Measurements from ENCODE around the gene DLX3.
"Not testable (repeated sequence)": the region's sequence is repeated elsewhere in the genome, so short reads cannot be mapped to it uniquely, and the experiment has no call there.

Gene DLX3

DNA sequence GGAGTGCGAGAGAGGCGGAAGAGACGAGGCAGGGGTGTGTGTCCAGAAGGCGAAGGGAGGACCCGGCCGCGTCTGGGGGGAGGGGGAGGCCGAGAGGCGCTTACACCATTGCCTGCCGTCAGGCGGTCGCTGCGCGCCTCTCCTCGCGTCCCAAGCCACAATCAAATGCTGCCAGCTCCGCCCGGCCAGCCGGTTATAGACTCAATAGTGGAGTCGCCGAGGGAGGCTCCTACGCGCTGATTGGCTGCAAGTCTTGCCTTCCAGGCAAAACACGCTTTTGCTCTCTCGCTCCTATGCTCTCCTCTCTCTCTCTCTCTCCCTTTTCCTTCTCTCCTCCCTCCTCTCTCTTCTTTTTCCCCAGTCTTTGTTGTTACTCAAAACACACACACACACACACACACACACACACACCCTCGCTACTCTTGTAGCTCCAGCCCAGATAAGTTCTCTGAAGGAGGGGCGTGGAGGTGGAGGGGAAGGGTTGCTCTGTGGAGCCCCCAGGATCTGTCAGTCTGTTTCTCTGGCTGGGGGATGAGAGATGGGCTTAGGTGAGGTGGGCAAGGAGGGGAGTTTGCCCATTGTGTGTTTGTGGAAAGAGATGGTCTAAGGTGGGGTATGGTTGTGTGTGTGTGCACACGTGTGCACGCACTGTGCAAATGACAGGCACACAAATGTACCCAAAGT is at the start of gene DLX3:
TSS of gene DLX3 (minus strand) at position 170 of the 684 bp plus-strand sequence. CDS start 226 bp downstream, outside the sequence.
- no peak for DNase-seq (ENCODE audit: low read depth)

DNA sequence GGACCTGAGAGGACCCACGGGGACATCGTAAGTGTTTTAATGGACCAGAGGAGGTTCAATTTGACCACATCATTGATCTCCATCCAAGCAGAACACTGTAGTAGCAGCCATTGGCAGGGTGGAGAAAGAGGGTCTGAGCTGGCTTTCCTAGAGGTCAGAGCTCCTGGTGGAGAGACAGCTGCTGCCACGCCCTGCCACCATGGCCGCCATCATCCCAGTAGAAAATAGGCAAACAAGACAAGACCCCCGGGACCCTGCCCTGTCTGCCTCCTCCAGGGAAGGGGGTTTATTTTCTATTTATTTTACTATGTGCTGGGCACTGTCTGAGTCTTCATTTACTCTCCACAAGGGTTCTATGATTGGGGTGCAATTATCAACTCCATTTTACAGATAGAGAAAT is 49.5 kb upstream of the DLX3 start:
- DNase-seq (ENCODE audit: low read depth), result no peak

DNA sequence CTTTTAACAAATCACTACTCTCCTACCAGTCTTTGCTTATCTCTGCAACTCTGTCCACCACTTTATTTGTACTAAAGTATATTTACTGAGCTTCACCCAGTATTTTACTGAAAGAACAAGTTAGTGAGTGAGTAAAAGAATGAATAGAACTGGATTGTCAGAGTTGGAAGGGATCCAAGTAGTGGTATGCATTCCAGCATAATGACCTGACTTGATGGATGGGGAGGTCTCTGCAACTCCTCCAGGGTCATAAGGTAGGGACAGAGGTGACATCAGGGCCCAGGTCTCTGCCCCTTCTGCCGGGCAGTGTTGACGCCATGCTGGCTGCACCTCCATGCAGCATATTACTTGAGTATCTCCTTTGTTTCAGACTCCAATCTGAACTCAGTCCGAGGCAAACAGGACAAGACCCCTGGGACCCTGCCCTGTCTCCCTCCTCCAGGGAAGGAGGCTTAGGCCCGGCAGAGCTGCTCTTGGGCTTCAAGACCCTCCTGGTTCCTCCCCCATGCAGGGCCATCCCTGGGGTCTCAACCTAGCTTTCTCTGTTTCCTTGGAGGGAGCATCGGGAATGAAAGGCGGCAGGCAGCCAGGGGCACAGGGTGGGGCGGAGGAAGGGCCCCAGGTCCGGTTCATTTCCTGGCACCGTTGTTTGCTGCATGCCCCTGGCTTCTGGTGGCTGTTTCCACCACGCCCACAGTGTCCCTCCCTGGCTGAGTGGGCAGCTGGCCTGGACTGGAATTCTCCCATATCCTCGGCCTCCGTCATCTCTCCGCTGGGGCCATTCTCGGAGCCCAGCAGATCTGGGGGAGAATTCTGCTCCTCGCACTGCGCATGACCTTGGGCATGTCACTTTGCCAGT is 48.5 kb upstream of the DLX3 start:
- no peak for DNase-seq (ENCODE audit: low read depth)

DNA sequence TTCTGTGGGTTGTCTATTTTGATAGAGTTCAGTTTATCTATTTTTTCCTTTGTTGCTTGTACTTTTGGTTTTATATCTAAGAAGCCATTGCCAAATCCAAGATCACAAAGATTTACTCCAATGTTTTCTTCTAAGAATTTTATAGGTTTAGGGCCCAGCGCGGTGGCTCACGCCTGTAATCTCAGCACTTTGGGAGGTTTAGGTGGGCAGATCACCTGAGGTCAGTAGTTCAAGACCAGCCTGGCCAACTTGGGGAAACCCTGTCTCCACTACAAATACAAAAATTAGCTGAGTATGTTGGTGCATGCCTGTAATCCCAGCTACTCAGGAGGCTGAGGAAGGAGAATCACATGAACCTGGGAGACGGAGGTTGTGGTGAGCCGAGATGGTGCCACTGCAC is 47.2 kb upstream of the DLX3 start:
- DNase-seq (ENCODE audit: low read depth), result no peak

DNA sequence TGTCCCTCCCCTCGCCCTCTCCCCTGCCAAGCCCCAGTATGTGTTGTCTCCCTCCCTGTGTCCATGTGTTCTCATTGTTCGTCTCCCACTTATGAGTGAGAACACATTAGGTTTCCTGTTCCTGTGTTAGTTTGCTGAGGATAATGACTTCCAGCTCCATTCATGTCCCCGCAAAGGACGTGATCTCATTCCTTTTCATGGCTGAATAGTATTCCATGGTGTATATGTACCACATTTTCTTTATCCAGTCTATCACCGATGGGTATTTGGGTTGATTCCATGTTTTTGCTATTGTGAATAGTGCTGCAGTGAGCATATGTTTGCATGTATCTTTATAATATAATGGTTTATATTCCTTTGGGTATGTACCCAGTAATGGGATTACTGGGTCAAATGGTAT is 45.5 kb upstream of the DLX3 start:
- not testable (repeated sequence) for DNase-seq (ENCODE audit: low read depth)

DNA sequence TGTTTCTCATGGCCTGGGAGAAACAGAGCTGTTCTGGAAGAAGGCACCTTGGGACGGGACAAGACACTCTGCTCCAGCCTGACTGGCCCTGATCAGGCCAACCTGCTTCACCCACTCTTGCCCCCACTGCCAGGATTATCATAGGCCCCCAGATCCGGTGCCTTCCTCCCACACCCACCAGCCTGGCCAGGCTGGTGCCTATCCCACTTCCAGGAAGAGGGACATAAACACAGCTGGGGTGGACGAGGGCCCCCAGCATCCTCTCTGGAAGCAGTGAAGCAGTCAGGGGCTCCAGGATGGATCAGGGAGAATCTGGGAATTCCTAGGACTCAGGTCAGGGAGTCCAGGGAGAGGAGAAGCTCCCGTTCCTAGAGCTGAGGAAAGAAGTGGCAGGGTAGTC is 44.0 kb upstream of the DLX3 start:
- no peak for DNase-seq (ENCODE audit: low read depth)

DNA sequence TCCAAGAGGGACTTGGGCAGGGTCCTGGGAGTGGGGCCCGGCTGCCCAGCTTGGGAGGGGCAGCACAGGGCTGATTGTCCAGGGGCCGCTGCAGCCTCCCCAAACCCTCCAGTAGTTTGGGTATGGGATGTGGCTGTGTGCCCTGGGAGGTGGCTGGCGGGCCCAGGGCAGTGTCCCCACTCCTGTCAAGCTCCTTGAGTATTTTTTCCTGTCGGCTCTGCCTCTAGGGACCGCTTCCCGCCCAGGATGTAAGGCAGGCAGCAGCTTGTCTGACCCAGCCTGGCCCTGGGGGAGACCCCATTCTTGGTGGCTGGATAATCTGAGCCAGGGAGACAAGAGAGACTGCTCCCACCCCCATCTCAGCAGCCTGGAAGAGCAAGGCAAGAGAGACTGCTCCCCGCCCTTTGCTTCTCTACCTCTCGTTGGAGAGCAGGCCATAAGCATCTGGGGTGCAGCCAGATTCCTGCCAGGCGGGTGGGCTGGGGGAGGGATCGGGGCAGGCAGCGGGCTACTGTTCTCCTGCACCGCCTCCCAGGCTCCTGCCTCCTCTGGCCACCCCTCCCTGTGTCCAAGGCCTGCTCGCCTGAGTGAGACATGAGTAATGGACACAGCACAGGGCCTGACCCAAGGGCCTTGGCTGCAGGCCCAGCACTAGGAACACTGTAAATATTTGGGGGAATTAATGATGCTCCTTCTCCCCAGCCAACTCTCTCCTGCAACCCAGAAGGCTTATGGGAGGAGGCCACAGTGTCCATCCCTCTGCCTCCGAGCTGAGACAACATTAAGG is 42.5 kb upstream of the DLX3 start:
- no peak for DNase-seq (ENCODE audit: low read depth)

DNA sequence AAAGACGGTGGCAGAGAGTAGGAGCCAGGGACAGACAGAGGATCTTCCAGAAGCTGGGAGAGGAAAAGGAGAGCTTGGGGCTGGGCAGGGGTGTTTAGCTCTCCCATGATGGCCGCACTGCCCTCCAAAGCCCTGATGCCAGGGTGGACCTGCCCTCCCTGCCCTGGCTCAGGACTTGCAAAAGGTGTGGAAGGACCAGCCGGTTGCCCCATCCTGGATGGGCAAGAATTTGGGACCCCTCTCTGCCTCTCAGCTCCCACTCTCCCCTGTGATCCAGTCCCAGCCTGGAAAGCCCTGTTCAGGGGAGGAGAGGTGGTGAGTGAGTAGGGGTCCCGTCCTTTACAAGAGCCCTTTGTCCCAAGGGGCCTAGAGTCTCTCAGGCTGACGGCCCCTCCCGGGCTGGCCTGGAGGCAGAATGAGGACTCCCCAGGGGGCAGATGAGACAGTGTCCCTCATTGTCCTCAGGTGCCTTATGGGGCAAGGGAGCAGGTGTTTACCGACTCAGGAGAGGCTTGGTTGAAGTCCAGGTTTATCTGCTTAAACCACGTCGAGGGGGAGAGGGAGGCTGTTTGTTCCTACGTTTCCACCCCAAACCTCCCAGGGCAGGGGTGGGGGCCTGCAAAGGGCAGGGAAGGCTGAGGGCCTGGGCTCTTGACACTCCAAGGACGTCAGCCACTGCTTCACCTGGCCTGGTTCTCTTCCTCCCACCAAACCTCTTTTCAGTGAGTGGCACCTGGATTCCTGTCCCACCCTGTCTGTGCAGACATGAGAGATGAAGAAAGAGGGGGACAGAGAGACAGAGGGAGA is 41.6 kb upstream of the DLX3 start:
- DNase-seq (ENCODE audit: low read depth), result no peak

DNA sequence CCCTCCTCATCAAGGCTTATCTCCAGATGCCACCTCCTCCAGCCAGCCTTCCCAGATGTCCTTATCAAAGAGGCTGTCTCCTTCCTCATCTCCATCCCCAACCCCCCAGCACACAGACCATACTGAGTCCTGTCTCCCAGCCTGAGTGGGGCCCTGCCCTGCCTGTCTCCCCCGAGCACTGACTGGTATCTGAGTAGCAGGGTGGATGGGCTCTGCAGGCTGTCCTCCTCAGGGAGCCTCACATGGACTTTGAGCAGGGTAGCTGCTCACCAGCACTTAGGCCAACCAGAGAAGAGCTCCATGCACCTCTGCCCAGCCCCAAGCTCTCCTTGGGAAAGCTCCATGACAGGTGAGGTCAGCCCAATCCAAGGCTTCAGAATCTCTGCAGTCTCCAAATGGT is 40.9 kb upstream of the DLX3 start:
- no peak for DNase-seq (ENCODE audit: low read depth)

DNA sequence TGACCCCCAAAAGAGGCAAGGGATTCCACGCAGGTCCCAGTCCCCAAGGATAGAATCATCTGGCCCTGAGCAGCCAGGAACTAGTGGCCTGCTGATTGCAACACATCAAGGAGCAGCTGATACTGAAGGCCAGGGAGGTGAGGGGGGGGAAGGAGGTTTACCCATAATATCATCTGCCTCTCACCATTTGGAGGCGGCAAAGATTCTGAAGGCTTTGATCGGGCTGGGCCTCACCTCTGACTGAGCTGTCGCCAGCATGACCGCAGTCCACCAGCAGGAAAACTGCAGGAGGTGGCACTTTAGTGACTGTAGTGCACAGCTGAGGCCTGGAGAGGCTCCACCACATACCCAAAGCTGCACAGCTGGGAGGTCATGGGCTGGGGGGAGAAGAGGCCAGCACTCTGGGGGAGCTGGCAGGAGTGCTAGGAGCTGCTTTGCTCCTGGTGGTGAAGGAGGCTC is 40.4 kb upstream of the DLX3 start:
- no peak for DNase-seq (ENCODE audit: low read depth)

DNA sequence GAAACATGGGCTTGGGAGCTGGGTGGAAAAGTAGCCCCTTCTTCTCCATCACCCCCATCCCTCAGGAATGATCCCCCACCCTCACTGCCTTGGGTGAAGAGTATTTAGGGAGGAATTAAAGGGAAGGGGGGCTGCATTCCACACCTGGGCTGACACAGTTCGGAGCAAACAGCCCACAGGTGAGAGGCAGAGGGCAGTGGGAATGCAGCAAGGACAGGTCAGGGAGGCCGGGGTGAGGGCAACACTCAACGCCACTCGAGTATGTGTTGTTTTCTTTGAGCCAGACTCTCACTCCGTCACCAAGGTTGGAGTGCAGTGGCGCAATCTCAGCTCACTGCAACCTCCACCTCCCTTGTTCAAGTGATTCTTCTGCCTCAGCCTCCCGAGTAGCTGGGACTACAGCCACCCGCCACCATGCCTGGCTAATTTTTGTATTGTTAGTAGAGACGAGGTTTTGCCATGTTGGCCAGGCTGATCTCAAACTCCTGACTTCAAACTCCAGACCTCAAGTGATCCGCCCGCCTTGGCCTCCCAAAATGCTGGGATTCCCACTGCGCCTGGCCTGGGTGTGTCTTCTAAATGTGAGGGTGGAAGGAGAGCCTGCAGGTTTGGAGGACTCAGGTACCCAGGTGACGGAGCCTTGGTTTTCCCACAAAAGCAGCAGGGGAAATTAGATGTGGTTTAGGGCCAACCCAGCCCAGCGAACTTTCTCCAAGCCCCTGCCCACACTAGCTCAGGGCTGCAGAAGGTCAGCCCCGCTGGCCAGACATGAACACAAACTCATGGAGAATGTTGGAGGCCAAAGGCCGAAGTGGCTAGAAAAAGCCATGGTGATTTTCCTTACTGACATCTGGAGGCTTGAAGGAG is 39.7 kb upstream of the DLX3 start:
- DNase-seq (ENCODE audit: low read depth), result no peak

DNA sequence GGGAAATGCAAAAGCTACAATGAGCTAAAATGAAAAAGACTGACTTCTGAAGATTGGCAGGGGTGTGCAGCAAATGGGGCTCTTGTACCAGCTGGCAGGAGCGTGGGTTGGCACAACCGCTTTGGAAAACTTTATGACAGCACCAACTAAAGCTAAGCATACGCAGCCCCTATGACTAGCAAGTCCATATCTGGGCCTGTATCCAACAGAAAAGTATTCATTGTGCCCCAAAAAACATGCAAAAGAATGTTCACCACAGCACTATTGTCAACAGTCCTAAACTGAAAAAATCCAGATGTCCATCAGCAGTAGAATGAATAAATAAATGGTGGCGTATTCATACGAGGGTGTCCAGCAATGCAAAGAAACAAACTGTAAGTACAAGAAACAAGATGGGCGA is 38.3 kb upstream of the DLX3 start:
- DNase-seq (ENCODE audit: low read depth), result no peak

DNA sequence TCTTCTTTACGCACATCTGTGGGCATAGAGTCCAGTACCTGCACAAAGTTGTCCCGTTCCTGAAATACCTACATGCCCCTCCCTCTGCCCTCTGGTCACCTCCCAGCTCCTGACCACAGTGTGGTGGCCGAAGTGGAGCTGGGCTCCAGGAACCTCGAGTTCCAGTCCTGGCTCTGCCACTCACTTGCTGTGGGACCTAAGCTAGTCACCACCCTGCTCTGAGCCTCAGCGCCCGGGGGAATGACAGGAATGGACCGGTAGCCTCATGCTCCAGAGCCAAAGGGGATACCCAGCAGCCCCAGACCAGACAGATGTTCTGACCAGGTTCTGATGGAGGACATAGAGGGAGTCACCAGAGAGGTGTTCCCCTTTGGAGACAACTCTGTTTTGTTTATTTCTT is 34.2 kb upstream of the DLX3 start:
- DNase-seq (ENCODE audit: low read depth), result no peak

DNA sequence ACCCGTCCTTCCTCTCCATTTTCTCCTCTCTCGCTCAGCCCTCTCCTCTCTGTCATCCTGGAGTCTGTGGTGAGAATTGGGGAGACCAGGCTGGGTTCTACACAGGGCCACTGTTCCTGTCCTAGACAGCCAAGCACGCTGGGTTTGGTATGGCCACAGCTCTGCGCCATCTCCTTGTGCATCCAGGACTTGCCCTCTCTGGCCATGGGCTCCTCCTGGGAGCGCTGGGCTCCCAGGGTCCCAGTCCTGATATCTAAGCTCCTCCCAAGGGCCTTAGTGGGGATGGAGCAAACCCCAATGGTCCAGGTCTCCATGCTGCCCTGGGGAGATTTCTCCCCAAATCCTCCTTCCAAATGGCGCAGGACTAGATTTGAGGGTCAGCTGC is 33.7 kb upstream of the DLX3 start:
- no peak for DNase-seq (ENCODE audit: low read depth)

DNA sequence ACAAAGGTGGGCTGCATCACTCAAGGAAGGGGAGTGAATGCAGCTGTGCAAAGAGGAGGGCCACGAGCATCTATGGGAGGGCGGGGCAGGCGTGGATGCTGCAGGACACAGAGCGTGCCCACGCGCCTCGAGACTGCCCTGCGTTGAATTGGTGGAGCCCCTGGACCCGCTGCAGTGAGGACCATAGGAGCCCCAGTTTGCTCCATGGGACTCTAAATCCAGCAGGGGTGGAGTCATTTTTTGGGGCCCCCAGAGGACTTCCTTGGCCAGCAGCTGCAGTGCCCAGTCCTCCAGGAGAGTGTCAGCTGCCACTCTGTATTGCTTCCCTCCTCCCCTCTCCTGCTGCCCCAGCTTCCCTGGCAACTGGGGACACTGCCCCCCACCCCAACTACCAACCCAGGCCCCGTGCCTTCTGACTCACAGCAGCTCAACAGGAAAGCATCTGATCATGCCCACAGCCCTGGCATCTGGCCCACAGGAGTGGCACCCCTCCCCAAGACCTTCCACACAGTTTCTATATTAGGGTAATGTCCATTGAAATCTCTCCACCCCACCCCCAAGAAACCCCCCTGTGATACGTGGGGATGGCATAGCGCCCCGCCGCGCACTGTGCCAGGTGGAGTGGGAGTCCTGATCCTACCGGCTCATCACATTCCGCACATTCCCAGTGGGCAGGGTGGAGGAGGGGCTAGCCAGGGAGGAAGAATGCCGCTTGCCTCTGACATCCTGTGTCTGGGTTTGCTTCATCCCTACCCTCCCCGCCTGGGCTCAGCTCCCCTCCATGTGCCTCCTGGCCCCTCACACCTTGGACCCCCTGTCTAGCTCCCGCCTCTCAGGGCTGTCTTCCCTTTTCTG is 33.1 kb upstream of the DLX3 start:
- no peak for DNase-seq (ENCODE audit: low read depth)

DNA sequence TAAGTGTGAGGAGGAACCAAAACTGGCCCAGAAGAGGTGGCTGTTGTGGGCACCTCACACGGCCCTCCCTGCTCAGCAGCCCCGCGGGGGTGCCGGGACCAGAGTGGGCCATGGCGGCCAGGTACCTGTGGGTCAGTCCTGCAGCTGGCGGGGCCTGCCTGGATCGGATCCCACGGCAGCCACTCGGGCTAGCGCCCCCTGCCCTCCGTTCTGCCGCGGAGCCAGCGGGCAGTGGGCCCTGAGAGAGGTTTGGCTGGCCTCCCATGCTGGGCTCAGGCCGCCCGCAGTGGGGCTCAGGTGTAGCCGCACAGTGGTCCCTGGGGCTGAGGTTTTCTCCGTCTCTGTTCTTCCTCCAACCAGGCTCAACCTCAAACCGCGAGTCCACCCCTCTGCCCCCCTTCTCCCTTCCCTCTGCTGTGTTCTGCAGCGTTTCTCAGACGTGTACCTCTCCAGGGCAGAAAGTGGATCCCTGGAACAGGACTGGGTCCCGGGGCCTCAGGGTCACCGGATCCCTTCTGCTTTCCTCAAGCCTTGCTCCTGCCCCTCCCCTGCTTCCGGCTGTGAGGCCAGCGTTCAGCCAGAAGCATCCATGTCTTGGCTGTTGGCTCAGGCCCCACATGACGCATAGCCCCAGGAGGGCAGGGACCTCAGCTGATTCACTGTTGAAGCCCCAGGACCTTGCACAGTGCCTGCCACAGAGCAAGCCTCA is 32.3 kb upstream of the DLX3 start:
- no peak for DNase-seq (ENCODE audit: low read depth)

DNA sequence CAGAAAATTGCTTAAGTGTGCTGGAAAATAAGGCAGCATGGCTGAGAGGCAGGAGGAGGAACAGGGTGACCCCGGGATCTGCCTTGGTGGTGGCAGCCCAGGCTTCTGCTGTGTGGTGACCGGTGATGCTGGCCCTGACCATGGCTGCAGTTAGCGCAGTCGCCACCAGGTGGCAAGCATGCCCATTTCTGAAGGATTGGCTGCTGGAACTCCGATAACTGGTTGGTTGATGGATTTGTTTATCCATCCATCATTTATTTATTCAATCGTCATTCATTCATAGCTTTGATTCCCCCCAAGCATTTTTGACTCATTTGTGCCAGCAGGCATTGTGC is 31.8 kb upstream of the DLX3 start:
- DNase-seq (ENCODE audit: low read depth), result peak; percentile 76

DNA sequence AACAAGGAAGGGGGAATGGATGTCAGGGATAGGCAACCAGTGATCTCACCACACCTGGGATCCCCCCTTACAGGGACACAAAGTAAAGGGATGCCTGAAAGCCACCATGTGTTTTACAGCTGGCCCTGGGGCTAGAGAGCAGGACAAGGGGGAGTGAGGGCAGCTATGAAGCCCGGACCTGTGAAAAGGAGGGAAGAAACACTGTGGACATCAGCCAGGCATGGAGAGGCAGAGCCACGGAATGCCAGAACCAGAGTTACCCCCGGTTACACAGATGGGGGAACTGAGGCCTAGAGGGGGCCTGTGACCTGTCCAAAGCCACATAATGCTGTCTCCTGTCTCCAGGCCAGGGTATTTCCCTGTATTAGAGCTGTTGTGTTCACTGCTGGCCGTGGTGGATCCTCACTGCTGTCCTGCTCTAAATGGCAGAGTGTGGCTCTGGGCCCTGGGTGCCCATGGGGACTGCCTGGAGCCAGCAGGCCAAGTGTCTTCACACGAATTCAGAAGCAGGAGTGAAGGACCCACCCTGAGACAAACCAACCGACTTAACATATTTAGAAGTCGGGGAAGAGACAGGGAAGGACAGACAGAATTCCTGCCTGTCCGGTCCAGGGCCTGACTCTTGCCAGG is 31.1 kb upstream of the DLX3 start:
- no peak for DNase-seq (ENCODE audit: low read depth)

DNA sequence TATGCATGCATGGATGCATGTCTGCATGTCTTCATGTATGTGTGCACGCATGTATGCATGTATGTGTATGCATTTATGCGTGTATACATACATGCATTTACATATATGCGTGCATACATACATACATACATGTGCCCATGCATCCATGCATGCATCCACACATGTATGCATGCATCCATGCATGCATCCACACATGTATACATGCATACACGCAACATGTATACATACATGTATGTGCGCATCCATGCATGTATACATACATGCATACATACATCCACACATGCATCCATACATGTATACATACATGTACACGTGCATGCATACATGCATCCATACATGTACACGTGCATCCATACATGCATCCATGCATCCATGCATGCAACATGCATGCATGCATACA is 29.8 kb upstream of the DLX3 start:
- no peak for DNase-seq (ENCODE audit: low read depth)

All from activated T-cell treated with anti-CD3 and anti-CD28 coated beads for 1 hour (primary cell).